GM18858 (cell line): ENCODE measurements around the gene PAK3.

ENCODE experiments used
- ATAC-seq: cut with Tn5 transposase; IDR thresholded peaks from one replicate; pipeline ENCODE4 v1.9.1; 2021; ENCODE audit not compliant: unreplicated experiment

Gene PAK3

GRCh38 chrX:111257733-111258132, 161.7 kb downstream of the PAK3 start:
- no peak for ATAC-seq

GRCh38 chrX:111259559-111259958, 163.6 kb downstream of the PAK3 start:
- no peak for ATAC-seq

GRCh38 chrX:111260451-111260850, 164.5 kb downstream of the PAK3 start:
- ATAC-seq, result no peak

- ATAC-seq, result no peak
These were observed 166.1 kb downstream of the PAK3 start for GRCh38 chrX:111262086-111262485.

- no peak for ATAC-seq
These were observed 168.4 kb downstream of the PAK3 start for GRCh38 chrX:111264385-111264784.

- ATAC-seq, result no peak
These were observed 169.5 kb downstream of the PAK3 start for GRCh38 chrX:111265486-111265885.

- ATAC-seq, result no peak
These were observed 172.5 kb downstream of the PAK3 start for GRCh38 chrX:111268506-111268905.

GRCh38 chrX:111270339-111270738, 174.3 kb downstream of the PAK3 start, which contains the start of gene CAPN6:
TSS of gene CAPN6 (minus strand) at chrX:111270483. CDS start at chrX:111263936, 6,547 bp downstream.
- no peak for ATAC-seq
